Stimulated activated CD8-positive, alpha-beta memory T cell treated with anti-CD3 and anti-CD28 coated beads, Interleukin-15, amount 100 ng/mL, for 48 hours (primary cell): ENCODE measurements around the gene LRRC4C.

Source experiments
- DNase-seq, 2 donors: peaks; one replicate each; pipeline ENCODE4 v3.0.0-alpha.2; 2020; ENCODE audit warnings: low read depth in 2 of 2

The LRRC4C gene

GRCh38 chr11:41116970-41117369 is 342.5 kb downstream of the LRRC4C start:
- no peak for DNase-seq

DNA sequence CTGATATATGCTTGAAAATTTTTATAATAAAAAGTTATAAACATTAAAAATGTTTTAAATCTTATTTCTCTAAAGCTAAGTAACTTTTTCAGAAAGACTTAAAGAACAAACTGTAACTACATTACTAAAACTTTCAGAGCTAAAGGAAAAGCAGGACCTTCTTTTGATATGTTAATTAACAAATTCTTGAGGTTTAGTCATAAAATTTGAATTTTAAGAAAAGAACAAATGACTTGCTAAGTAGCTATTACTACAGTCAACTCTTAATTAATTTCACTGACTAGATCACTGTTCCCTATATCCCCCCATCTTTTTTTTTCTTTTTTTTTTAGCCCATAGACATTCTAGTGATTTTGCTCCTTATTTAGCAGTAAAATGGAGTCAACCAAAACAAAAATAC is 344.4 kb downstream of the LRRC4C start:
- no peak for DNase-seq

DNA sequence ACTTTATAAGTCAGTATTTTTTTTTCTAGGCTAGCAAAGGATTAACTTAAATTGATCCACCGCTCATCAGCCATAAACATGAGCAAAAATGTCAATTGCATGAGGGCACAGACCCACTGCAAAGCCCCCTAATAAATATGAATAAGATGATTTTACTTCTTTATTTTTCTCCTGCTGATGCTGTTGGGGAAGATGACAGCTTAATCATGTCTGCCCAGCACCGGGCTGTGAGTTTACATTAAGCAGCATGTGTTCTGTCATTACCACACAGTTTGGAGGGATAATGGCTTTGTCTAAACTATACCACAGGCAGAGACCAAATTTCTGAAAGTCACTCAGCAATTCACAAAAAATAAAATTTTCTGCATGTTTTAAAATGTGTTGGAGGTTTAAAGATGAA is 346.3 kb downstream of the LRRC4C start:
- DNase-seq: no peak

GRCh38 chr11:41110527-41110926 is 348.9 kb downstream of the LRRC4C start:
- no peak for DNase-seq

DNA sequence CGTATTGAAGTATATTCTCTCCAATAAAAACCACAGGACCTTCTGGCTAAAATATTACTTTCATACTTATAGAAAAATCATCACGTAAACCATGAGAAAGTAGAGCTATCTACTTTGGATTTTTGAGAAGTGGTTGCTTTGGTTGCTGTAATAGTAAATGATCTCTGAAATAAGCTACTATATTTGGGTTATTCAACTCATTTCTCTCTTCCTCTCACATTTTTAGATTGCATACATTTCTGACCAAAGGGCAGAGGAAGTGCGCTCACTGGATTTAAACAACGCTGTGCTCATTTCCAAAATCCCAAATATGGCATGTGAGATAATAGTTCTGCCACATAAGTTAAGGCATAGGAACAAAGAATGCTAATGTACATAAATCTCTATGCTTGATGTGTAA is 357.0 kb downstream of the LRRC4C start:
- no peak for DNase-seq

GRCh38 chr11:41099654-41100053 is 359.8 kb downstream of the LRRC4C start:
- no peak for DNase-seq

DNA sequence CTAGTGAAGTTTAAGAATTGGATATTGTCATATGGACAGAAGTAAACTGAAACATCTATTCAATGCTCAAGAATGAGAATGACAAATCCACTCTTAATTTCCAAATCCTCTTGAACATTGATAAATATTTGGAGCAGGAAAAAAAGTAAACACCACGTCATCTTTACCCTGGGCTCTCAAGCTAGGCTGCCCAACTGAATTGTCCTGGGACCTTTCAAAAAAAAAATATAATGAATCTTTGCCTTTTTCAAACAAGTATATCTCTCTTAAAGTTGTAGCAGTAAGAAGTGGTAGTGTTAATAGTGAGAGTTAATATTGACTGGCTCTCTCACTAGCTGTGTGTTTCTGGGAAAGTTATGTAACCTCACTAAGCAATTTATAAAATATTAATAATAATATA is 374.3 kb downstream of the LRRC4C start:
- no peak for DNase-seq

- DNase-seq: no peak
These were observed 377.6 kb downstream of the LRRC4C start for GRCh38 chr11:41081756-41082285.

- DNase-seq: no peak
These were observed 385.1 kb downstream of the LRRC4C start for GRCh38 chr11:41074318-41074717.

DNA sequence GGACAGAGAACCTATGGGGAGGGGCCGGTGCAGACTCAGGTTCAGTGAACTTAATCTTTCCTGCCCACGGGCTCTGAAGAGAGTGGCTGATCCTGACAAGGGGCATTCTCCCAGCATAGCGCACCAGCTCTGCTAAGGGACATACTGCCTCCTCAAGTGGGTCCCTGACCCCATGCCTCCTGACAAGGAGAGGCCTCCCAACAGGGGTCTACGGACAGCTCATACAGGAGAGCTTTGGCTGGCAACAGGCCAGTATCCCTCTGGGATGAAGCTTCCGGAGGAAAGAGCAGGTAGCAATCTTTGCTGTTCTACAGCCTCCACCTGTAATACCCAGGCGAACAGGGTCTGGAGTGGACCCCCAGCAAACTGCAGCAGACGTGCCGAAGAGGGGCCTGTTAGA is 394.0 kb downstream of the LRRC4C start:
- no peak for DNase-seq

DNA sequence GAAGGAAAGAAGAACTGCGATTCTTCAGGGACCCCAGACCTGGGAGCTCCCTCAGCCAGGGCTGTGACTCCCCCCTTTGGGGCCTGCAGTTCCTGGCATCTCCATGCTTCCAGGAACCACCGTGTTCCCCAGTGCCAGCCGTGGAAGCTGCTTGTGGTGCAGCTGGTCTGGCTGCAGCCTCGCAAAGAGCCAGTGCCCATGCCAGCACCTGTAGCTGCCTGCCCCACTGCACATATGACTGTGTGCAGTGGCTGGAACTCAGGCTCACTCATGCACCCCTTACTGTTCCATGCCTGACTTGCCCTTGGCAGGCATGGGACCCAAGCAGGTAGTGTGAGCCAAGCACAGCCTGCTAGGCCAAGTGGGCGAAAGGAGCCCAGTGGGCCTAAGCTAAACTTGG is 401.3 kb downstream of the LRRC4C start:
- DNase-seq: no peak

DNA sequence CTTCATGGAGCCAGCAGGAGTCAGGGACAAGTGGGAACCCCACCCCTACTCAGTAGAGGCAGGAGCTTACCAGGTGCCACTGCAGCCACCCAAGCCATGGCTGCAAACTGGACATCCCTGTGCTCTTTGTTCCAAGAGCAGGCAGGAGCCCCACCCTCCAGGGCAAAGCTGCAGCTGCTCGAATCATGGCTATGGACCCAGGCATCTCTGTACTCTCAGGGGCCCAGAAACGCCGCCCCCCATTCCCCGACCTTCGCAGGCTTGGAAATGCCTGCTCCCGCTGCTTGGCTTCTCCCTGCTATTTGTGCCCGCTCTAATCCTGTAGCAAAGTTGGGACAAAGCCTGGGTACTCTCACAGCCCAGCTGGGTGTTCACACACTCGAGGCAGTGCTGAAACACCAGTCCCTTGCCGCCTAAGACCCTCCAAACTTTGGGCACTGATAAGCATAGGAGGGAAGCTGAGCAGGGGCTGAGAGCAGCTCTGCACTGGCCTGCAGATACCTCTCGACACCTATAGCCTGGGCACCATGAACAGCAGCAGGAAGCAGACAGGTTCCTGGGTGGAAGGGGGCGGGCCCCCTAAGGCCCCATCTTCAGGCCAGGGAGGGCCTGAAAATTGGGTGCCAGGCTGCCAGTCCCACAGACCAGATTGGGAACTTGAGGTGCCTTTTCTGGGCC is 402.4 kb downstream of the LRRC4C start:
- no peak for DNase-seq

DNA sequence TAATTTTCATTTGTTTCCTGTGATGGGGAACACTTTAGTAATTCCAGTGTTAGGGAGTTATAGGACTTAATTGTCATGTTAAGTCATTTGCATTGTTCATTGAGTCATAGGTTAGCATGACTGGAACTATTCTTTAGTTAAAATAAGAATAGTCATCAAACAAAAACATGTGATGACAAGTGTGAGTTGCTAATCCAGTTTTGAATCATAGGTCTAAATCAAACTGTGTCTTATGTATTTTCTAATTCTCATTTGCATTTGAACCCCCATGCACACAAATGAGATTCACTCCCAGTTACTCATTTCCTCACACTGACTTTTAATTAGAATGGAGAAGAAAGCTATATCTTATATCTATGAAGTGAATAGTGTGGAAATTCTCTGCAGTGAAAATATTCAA is 405.6 kb downstream of the LRRC4C start:
- DNase-seq: no peak

DNA sequence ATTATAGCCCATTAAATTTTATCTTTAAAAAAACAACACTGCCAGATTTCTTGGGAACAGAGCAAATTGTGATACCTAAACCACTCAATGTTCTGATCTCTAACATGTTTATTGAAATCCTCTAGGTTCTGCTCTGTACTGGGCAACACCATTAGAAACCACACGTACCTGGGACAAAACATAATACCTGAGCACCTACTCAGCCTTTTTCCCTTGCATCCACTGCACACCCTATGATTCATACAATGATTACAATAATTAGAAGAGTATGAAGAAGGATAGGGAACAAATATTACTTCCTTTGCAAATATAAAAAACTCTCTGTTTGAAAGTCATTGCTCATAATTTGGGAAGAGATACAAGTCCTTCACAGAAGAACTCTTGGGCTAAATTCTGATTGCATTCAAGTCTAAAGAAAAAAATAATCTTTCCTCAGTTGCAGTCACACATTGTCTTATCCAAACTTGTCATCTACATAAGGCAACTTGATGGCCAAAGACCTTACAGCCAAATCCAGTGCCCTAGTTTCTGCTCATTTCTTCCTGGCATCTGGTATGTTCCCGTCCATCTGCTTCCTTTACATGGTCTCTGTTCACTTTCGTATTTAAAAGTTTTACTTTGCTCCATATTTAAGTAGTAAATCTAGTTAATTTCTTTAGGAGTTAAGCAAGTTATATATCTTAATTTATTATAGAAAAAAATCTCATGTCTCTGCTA is 407.4 kb downstream of the LRRC4C start:
- no peak for DNase-seq

- no peak for DNase-seq
These were observed 408.7 kb downstream of the LRRC4C start for GRCh38 chr11:41050791-41051190.

DNA sequence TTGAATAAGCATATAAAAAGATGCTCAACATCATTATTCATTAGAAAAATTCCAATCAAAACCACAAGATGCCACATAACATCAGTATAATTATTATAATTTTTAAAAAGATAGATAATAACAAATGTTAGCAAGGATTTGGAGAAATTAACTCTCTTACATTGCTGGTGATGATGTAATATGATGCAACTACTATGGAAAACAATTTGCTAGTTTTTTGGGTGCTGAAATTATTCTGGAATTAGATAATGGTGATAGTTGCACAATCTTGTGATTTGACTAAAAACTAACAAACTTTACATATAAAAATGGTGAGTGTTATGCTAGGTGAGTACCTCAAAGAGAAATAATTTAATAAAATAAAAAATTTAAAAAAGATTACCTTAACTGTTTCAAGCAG is 412.2 kb downstream of the LRRC4C start:
- DNase-seq: no peak

GRCh38 chr11:41045266-41045665 is 414.2 kb downstream of the LRRC4C start:
- no peak for DNase-seq

GRCh38 chr11:41044747-41045146 is 414.7 kb downstream of the LRRC4C start:
- no peak for DNase-seq

GRCh38 chr11:41042688-41043087 is 416.8 kb downstream of the LRRC4C start:
- no peak for DNase-seq

DNA sequence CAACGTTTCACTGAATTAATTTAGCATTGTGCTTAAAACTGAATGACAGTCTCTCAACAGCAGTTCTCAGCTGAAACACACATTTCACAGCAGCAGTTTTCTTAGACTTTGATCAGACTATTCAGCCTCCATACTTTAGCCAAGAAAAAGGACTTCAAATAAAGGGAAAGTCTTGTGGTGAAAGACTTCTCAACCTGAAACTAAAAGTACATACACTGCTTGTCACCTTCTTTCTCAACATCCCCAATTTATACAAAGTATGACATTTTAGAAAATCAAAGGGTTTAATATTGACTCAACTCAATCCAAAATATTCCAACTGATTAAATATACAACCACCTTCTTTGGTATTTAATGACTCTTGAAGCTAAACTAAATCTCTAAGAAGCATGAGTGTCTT is 419.0 kb downstream of the LRRC4C start:
- DNase-seq: no peak

- no peak for DNase-seq
These were observed 419.9 kb downstream of the LRRC4C start for GRCh38 chr11:41039592-41039991.

DNA sequence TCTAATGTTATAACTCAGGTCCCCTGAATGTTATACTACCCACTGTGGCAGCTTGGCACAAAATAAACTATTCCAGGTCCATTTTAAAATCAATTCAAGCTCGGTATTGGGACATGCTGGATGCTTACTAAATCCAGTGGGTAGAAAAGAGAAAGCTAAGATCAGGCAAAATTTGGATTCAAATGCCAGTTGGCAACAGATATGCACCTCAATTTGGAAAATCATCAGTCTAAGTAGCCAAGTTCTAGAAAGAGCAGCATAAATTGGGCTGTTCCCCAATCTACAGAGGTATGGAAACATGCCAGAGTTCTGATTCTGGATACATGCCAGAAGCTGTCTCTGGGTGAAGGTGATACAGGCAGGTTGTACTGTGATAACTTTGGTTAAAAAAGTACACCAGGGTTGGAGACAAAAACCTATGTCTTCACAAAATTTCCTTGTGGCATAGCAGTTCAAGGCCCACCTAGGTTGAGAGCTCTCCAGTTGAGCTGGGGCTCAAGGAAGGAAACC is 427.8 kb downstream of the LRRC4C start:
- DNase-seq: no peak

DNA sequence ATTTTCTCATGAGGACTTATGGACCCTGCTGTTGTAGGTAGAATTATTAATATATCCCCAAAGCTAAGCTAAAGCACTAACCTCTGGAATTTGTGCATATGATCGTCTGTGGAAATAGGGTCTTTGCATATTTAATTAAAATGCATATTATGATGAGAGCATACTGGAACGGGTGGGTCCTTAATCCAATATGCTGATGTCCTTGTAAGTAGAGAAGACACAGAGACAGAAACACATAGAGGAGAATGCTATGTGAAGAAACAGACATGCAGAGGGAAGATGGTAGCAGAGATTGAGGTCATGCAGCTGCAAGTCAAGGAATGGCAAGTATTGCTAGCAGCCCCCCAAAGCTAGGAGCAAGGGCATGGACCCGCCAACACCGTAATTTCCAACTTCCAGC is 439.2 kb downstream of the LRRC4C start:
- no peak for DNase-seq
